IMR-90 (cell line): ENCODE results near the gene COL4A2.

Source experiments
- BHLHE40 ChIP-seq: fragments of 150-350 bp; IDR thresholded peaks from 2 replicates; pipeline ENCODE4 v1.6.1; 2016; ENCODE audit warnings: mild to moderate bottlenecking, low read depth, low read length
- CHD1 ChIP-seq: IDR thresholded peaks from 2 replicates; pipeline ENCODE4 v1.6.1; 2012; ENCODE audit warnings: low read depth, low read length, improper control_type of control experiment
- MAFK ChIP-seq: IDR thresholded peaks from 2 replicates; pipeline ENCODE4 v1.6.1; 2012; ENCODE audit warnings: low read depth, low read length, improper control_type of control experiment
- MAZ ChIP-seq: IDR thresholded peaks from 2 replicates; pipeline ENCODE4 v1.6.1; 2012; ENCODE audit warnings: low read depth, mild to moderate bottlenecking, low read length, improper control_type of control experiment, moderate library complexity, borderline replicate concordance
- MXI1 ChIP-seq: IDR thresholded peaks from 2 replicates; pipeline ENCODE4 v1.6.1; 2012; ENCODE audit warnings: low read depth, mild to moderate bottlenecking, low read length, moderate library complexity, borderline replicate concordance
- POLR2A ChIP-seq: IDR thresholded peaks from 2 replicates; pipeline ENCODE4 v1.6.1; 2012; ENCODE audit warnings: mild to moderate bottlenecking, low read depth, low read length
- RAD21 ChIP-seq: IDR thresholded peaks from 2 replicates; pipeline ENCODE4 v1.6.1; 2012; ENCODE audit warnings: low read length, improper control_type of control experiment
- RCOR1 ChIP-seq: IDR thresholded peaks from 2 replicates; pipeline ENCODE4 v1.6.1; 2012; ENCODE audit warnings: mild to moderate bottlenecking, low read length, improper control_type of control experiment; ENCODE audit not compliant: insufficient replicate concordance
- RFX5 ChIP-seq: IDR thresholded peaks from 2 replicates; pipeline ENCODE4 v1.8.0; 2012; ENCODE audit warnings: low read depth, mild to moderate bottlenecking, low read length, moderate library complexity
- TF ChIP-seq, protein P1 (sequence below): conservative IDR thresholded peaks from 2 replicates; pipeline ENCODE4 v1.5.1; 2012; ENCODE audit warnings: mild to moderate bottlenecking, low read depth, low read length, improper control_type of control experiment
- TF ChIP-seq, protein P2 (sequence below): fragments of 150-350 bp; IDR thresholded peaks from 2 replicates; pipeline ENCODE4 v1.6.1; 2016; ENCODE audit warnings: low read depth, mild to moderate bottlenecking, low read length, moderate library complexity, borderline replicate concordance
- TF ChIP-seq, protein P3 (sequence below): fragments of 150-350 bp; IDR thresholded peaks from 2 replicates; pipeline ENCODE4 v1.6.1; 2017; ENCODE audit warnings: mild to moderate bottlenecking, antibody characterized with exemption, low read length, low read depth

DNA sequence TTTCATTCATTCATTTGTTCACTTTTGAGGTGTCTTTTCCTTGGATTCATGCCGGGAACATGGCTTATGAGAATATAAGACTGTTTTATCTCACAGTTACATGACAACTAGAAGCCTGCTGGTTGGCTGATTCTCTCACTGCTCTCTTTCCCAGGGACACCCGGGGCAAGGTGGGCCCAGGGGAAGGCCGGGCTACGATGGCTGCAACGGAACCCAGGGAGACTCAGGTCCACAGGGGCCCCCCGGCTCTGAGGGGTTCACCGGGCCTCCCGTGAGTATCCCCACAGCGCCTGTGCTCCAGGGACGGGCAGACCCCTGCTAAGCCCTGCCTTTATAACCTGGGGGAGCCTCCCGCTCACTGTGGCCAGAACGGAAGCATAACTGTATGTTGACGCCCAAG lies 121.2 kb downstream of the COL4A2 start:
- TF ChIP-seq, protein P1, sequence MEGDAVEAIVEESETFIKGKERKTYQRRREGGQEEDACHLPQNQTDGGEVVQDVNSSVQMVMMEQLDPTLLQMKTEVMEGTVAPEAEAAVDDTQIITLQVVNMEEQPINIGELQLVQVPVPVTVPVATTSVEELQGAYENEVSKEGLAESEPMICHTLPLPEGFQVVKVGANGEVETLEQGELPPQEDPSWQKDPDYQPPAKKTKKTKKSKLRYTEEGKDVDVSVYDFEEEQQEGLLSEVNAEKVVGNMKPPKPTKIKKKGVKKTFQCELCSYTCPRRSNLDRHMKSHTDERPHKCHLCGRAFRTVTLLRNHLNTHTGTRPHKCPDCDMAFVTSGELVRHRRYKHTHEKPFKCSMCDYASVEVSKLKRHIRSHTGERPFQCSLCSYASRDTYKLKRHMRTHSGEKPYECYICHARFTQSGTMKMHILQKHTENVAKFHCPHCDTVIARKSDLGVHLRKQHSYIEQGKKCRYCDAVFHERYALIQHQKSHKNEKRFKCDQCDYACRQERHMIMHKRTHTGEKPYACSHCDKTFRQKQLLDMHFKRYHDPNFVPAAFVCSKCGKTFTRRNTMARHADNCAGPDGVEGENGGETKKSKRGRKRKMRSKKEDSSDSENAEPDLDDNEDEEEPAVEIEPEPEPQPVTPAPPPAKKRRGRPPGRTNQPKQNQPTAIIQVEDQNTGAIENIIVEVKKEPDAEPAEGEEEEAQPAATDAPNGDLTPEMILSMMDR = no peak
- TF ChIP-seq POLR2A (no peak), MAZ (no peak), MXI1 (no peak), RCOR1 (no peak), RAD21 (no peak), RFX5 (no peak), BHLHE40 (no peak), MAFK (no peak), CHD1 (no peak)
- TF ChIP-seq, protein P2, sequence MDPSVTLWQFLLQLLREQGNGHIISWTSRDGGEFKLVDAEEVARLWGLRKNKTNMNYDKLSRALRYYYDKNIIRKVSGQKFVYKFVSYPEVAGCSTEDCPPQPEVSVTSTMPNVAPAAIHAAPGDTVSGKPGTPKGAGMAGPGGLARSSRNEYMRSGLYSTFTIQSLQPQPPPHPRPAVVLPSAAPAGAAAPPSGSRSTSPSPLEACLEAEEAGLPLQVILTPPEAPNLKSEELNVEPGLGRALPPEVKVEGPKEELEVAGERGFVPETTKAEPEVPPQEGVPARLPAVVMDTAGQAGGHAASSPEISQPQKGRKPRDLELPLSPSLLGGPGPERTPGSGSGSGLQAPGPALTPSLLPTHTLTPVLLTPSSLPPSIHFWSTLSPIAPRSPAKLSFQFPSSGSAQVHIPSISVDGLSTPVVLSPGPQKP = no peak
- TF ChIP-seq, protein P3, sequence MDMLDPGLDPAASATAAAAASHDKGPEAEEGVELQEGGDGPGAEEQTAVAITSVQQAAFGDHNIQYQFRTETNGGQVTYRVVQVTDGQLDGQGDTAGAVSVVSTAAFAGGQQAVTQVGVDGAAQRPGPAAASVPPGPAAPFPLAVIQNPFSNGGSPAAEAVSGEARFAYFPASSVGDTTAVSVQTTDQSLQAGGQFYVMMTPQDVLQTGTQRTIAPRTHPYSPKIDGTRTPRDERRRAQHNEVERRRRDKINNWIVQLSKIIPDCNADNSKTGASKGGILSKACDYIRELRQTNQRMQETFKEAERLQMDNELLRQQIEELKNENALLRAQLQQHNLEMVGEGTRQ = no peak
